ENCODE data around the gene LPAR5.

The LPAR5 gene

DNA sequence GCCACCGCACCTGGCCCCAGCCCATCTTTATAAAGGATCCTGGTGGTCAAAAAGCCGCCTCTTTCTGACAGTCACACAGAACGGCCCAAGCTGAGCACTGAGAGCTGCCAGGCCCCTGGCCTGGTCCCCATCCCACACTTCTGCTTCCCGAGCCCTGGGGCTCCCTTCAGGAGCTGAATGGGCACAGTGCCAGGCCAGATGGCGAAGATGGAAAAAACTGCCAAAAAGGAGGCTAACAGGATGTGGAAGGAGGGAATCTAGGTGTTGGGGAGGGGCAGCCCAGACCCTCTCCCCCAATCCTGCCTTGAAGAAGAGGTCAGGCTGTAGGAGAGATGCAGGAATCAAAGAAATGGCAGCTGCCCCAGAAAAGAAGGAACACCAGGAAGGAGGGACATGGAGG, 5.0 kb downstream of the LPAR5 start:
- peak overlapping the region; percentile 84 to 88 for H3K4me3 Mint-ChIP-seq
- H3K36me3 Mint-ChIP-seq (ENCODE audit: insufficient read depth) = peaks cover 35% of the 10 kb centered on the region
- no peaks in the 10 kb centered on the region for H3K27me3 Mint-ChIP-seq
- H3K27ac Mint-ChIP-seq = peak overlapping the region; percentile 96 to 97
- H3K4me1 Mint-ChIP-seq (ENCODE audit: low read depth in 2 of 2) = peaks cover 54 to 63% of the 10 kb centered on the region in 2 donors
- DNase-seq (no peak), ATAC-seq (replicated peaks) (no peak)
- no peaks in the 10 kb centered on the region for H3K9me3 Mint-ChIP-seq

DNA sequence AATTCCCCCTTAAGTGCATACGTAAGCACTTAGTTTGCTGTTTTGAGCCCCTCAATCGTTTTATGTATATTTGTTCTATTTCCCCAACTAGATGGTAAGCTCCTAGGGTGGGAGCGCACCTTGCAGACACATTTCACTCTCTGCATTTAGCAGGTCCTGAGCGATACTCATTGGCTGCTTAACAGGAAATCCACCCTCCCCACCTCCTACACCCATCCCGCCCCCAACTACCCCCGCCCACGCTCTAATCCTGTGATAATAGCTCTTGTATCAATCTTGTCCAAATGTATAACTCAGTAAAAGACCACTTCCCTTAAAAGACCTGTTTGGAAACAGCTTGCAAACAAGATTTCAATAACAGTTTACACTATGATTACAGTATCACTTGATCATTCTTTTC, 8.1 kb downstream of the LPAR5 start:
- Mint-ChIP-seq H3K27me3 (no peaks in the 10 kb centered on the region), H3K9me3 (no peaks in the 10 kb centered on the region), H3K27ac (peak overlapping the region; percentile 67 to 85), H3K4me1 (ENCODE audit: low read depth in 2 of 2) (peaks cover 36 to 44% of the 10 kb centered on the region in 2 donors), H3K4me3 (peak overlapping the region; percentile 79 to 84), H3K36me3 (ENCODE audit: insufficient read depth) (peaks cover 52% of the 10 kb centered on the region)
- peak; percentile 69 for ATAC-seq (replicated peaks)
- DNase-seq = peak in 1 of 3 experiments; percentile 15

DNA sequence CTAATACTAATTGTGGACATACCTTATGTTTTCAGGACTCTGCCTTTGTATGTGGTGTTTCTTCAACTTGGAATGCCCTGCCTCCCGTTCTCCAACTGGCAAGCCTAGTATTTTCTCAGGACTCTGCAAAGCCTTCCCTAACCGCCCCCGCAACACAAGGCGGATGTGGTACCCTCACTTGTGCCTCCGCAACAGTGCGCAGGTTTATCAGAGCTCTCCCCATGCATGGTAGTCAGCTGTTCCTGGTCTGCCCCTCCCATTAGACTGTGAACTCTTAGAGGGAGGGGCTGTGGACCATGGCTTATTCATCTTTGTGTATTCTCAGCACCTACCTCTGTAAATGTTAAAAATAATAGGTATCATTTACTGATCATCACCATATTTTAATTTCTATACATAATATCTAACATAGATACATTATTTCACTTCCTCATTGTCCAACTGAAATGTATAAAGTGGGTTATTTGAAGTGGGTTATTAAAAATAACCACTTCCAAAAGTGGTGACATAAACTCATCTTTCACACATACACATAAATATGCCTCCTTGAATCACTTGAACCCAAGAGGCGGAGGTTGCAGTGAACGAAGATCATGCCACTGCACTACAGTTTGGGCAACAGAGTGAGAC, 9.0 kb downstream of the LPAR5 start:
- peaks cover 53% of the 10 kb centered on the region for H3K36me3 Mint-ChIP-seq (ENCODE audit: insufficient read depth)
- H3K4me1 Mint-ChIP-seq (ENCODE audit: low read depth in 2 of 2) = peaks cover 28 to 37% of the 10 kb centered on the region in 2 donors
- no peak for DNase-seq
- peak overlapping the region; percentile 67 to 85 for H3K27ac Mint-ChIP-seq
- H3K9me3 Mint-ChIP-seq = no peaks in the 10 kb centered on the region
- no peaks in the 10 kb centered on the region for H3K27me3 Mint-ChIP-seq
- ATAC-seq (replicated peaks) = peak; percentile 26
- H3K4me3 Mint-ChIP-seq = peak overlapping the region; percentile 79 to 84

DNA sequence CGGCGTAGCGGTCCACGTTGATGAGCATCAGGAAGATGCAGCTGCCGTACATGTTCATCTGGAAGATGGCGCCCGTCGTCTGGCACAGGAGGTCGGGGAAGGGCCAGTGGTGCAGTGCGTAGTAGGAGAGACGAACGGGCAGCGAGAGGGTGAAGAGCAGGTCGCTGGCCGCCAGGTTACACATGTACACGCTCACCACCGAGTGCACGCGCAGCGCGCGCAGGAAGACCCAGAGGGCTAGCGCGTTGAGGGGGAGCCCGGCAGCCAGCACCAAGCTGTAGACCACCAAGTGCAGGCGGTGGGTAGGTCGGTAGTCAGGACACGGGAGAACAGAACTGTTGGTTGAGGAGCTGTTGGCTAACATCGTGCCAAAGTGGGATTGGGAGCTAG, 14.9 kb downstream of the LPAR5 start:
- Mint-ChIP-seq H3K27ac (no peak overlapping the region), H3K9me3 (no peaks in the 10 kb centered on the region), H3K4me1 (ENCODE audit: low read depth in 2 of 2) (peaks cover 13 to 14% of the 10 kb centered on the region in 2 donors), H3K36me3 (ENCODE audit: insufficient read depth) (peaks cover 26% of the 10 kb centered on the region), H3K4me3 (peak overlapping the region in 1 of 2 donors; percentile 40), H3K27me3 (no peaks in the 10 kb centered on the region)
- ATAC-seq (replicated peaks) = no peak
- no peak for DNase-seq

DNA sequence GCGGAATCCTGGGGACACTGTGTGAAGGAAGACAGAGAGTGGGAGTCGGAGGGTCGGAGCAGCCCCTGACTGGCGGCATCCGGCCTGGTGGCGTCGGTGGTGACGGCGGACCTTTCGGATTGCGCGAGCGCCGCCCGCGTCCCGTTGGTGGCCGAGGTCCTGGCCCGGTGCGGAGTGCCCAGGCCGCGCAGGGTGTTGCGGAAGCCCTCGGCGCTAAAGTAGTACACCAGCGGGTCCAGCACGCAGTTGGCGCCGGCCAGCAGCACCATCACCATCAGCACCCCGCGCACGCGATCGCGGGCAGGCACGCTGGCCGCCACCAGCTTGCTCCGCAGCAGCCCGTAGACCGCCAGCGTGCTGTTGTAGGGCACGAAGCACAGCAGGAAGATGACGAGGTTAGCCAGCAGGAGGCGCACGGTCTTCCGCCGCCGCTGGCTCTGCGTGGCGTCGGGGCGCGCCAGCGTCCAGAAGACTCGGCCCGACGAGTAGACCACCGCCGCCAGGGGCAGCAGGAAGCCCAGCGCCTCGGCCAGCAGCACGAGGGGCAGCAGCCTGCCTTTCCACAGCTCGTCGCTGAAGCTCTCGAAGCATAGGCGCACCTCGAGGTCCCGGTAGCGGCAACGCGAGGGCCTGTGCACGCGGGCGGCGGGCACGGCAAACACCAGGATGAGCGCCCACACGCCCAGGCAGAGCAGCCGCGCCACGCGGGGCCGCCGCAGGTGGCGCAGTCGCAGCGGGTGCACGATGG, 15.4 kb downstream of the LPAR5 start:
- Mint-ChIP-seq H3K27me3 (no peaks in the 10 kb centered on the region), H3K4me1 (ENCODE audit: low read depth in 2 of 2) (peaks cover 13 to 14% of the 10 kb centered on the region in 2 donors), H3K27ac (peak overlapping the region in 1 of 2 donors; percentile 23), H3K4me3 (peak overlapping the region in 1 of 2 donors; percentile 40), H3K9me3 (no peaks in the 10 kb centered on the region), H3K36me3 (ENCODE audit: insufficient read depth) (peaks cover 26% of the 10 kb centered on the region)
- ATAC-seq (replicated peaks) = peak; percentile 52
- DNase-seq = no peak

DNA sequence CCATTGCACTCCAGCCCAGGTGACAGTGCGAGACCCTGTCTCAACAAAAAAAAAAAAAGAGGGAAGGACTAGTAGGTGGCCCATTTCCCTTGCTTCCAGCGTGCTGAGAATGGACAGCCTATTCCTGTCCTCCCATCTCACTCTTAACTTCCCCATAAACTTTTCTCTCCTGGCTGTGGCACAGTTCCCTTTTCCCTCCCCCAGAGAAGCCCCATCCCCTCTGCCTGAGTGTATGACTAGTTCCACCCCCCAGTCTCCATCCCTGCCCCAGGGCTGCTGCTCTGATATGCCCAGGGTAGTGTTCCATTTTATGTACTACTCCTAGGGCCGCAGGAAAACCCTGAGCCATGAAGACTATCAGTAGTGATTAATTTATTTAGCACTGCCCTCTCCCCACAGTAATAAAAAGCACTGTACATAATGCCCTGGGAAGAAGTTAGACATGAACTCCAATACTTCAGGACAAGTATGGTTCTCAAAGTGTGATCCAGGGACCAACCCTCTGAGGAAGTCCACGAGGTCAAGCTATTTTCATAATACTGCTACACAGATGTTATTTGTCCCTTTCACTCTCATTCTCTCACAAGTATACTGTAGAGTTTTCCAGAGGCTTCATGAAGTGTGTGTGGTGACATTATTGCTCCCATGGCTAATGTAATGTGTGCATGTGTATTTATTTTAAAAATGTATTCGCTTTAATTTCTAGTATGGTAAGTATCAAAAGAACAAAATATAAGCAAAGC, 17.1 kb downstream of the LPAR5 start:
- H3K36me3 Mint-ChIP-seq (ENCODE audit: insufficient read depth) = peaks cover 20% of the 10 kb centered on the region
- peak overlapping the region in 1 of 2 donors; percentile 68 for H3K27ac Mint-ChIP-seq
- H3K27me3 Mint-ChIP-seq = no peaks in the 10 kb centered on the region
- no peak overlapping the region for H3K4me3 Mint-ChIP-seq
- H3K9me3 Mint-ChIP-seq = no peaks in the 10 kb centered on the region
- H3K4me1 Mint-ChIP-seq (ENCODE audit: low read depth in 2 of 2) = peaks cover 18% of the 10 kb centered on the region in 2 donors
- DNase-seq (no peak), ATAC-seq (replicated peaks) (no peak)

DNA sequence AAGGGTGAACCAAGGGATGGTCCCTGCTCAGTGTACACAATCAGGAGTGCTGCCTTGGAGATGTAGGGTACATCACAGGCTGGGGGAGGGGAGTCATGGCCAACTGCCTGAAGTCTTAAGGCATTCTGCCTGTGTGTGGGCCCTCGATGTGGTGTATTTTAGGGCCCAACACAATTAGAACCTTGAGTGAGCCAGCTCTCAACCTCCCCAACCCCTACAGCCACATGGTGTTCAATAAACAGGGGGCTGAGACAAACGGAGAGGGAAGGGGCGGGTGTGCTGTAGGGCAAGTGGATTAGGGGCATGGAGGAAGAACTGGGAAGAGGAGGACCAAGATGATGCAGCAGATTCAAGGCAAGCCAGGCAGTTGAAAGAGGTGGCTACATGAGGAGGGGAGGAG, 20.0 kb downstream of the LPAR5 start:
- Mint-ChIP-seq H3K9me3 (no peaks in the 10 kb centered on the region), H3K36me3 (ENCODE audit: insufficient read depth) (peaks cover 18% of the 10 kb centered on the region), H3K27me3 (no peaks in the 10 kb centered on the region), H3K4me1 (ENCODE audit: low read depth in 2 of 2) (peaks cover 39 to 44% of the 10 kb centered on the region in 2 donors), H3K4me3 (no peak overlapping the region), H3K27ac (peak overlapping the region; percentile 3 to 46)
- no peak for ATAC-seq (replicated peaks)
- DNase-seq = no peak

DNA sequence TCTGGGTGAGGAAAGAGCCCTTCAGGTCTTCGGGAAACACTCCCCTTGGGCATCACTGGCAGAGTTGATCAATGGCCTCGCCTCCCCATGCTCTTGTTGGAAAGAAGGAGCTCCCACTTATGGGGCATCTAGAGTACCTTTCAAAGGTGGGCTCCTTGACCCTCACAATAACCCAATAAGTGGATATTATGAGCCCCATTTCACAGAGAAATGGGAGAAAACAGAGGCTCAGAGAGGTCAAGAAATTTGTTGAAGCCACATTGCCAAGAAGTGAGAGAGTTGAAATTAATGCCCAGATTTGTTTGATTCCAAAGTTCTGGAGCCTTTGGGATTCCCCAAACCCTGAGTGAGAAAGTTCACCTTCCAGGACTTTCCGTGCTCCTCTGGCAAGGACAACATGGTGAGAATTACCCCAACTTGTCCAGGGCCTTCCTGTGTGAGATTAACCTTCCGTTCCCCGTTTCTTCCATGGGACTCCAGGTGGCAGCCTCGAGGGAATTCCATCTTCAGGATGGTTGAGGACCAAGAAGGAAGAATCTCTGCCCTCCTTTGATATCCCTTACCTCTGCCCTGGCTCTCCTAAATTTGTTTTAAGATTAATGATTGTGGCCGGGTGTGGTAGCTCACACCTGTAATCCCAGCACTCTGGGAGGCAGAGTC, 21.1 kb downstream of the LPAR5 start:
- peaks cover 18% of the 10 kb centered on the region for H3K36me3 Mint-ChIP-seq (ENCODE audit: insufficient read depth)
- DNase-seq = no peak
- H3K27me3 Mint-ChIP-seq = no peaks in the 10 kb centered on the region
- peak overlapping the region; percentile 75 to 88 for H3K27ac Mint-ChIP-seq
- ATAC-seq (replicated peaks) = no peak
- peaks cover 40 to 44% of the 10 kb centered on the region in 2 donors for H3K4me1 Mint-ChIP-seq (ENCODE audit: low read depth in 2 of 2)
- H3K9me3 Mint-ChIP-seq = no peaks in the 10 kb centered on the region
- H3K4me3 Mint-ChIP-seq = peak overlapping the region; percentile 5 to 58

DNA sequence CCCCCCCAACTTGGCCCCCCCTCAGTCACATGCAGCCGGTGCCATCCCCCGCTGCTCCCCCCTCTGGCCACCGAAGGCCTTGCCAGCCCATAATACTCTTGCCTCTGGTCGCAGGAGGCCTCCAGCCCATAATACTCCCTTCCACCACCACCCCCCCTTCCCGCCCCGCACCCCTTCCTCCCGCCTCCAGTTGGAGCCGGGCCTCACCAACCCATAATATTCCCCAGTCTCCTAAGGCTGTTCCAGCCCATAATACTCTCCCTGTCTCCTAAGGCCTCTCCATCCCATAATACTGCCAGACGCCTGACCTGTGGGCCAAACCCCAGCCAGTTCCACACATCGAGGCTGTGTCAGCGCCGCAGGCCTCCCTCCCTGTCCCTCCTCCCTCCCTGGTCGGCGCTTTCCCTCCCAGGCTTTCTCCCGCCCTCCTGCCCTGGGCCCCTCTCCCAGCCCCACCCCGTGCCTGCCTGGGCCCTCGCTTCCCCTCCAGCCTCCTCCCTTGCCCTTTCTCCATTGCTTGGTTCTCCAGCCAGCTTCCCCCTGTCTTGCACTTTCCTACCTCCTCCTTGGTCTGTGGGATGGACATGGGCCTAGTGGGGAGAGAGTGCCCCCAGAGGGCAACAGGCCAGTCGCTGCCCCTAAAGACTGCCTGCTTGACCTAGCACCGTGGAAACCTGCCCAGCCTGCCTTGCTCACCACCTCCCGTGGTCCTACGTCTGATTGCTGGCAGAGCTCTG, 21.8 kb downstream of the LPAR5 start:
- H3K9me3 Mint-ChIP-seq = no peaks in the 10 kb centered on the region
- H3K4me1 Mint-ChIP-seq (ENCODE audit: low read depth in 2 of 2) = peaks cover 39 to 40% of the 10 kb centered on the region in 2 donors
- ATAC-seq (replicated peaks) = peak; percentile 68
- peak overlapping the region; percentile 75 to 88 for H3K27ac Mint-ChIP-seq
- H3K4me3 Mint-ChIP-seq = peak overlapping the region; percentile 5 to 58
- no peaks in the 10 kb centered on the region for H3K27me3 Mint-ChIP-seq
- peak; percentile 59 to 70 (median 70) for DNase-seq
- H3K36me3 Mint-ChIP-seq (ENCODE audit: insufficient read depth) = peaks cover 17% of the 10 kb centered on the region

DNA sequence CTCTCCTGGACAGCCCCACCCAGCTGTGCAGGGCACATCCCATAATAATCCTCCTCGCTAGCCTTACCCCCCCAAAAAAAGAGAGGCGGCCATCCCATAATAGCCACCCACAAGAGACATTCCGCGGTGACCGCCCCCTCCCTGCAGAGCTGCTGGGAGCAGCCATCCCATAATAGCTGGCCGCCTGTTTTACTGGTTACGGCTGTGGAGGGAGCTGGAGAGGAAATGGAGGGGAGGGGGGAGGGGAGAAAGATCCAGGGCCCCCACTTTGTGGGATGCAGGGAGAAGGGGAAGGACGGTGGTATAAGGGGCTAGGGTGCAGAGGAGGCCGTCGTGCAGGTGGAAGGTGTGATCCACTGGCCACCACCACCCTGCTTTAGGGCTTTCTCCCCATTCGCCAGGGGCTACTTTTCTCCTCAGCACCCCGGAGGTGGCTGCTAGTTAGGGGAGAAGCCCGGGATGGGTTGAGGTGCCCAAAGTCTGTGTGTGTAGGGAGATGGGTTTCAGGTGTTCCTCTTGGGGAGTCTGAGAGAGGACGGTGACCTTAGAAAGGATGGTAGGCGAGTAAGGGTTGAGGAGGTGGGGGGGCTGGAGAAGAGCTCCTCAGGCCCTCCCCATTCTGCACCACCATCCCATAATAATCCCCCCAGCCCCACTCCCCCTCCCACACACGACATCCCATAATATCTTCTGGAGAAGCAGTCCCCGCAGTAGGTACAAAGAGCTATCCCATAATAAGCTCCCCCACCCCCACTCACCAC, 22.6 kb downstream of the LPAR5 start:
- H3K4me1 Mint-ChIP-seq (ENCODE audit: low read depth in 2 of 2) = peaks cover 36 to 40% of the 10 kb centered on the region in 2 donors
- peaks cover 12% of the 10 kb centered on the region for H3K36me3 Mint-ChIP-seq (ENCODE audit: insufficient read depth)
- peak overlapping the region; percentile 75 to 88 for H3K27ac Mint-ChIP-seq
- DNase-seq (peak; percentile 36 to 41 (median 38)), ATAC-seq (replicated peaks) (peak; percentile 34)
- no peaks in the 10 kb centered on the region for H3K27me3 Mint-ChIP-seq
- no peaks in the 10 kb centered on the region for H3K9me3 Mint-ChIP-seq
- H3K4me3 Mint-ChIP-seq = peak overlapping the region; percentile 49 to 58

DNA sequence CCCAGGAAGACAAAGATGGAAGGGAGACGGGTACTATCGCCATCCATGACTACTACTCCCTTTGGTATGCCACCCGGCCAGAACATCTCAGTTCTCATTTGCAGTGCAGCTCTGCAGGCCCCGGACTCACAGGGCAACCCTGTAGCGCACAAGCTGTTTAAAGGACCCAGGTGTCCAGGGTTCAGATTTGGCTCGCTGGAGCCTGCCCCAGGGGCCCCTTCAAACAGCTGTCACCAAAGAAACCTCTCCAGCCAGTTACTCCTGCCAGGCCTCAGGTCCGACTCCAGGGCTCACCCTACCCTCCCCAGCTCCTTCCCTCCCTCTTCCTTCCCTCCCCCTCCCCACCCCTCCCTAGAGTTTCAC, 23.1 kb downstream of the LPAR5 start:
- Mint-ChIP-seq H3K36me3 (ENCODE audit: insufficient read depth) (peaks cover 12% of the 10 kb centered on the region), H3K27ac (peak overlapping the region; percentile 36 to 75), H3K4me3 (peak overlapping the region; percentile 49 to 58), H3K9me3 (no peaks in the 10 kb centered on the region), H3K4me1 (ENCODE audit: low read depth in 2 of 2) (peaks cover 32 to 35% of the 10 kb centered on the region in 2 donors), H3K27me3 (no peaks in the 10 kb centered on the region)
- DNase-seq = no peak
- no peak for ATAC-seq (replicated peaks)

DNA sequence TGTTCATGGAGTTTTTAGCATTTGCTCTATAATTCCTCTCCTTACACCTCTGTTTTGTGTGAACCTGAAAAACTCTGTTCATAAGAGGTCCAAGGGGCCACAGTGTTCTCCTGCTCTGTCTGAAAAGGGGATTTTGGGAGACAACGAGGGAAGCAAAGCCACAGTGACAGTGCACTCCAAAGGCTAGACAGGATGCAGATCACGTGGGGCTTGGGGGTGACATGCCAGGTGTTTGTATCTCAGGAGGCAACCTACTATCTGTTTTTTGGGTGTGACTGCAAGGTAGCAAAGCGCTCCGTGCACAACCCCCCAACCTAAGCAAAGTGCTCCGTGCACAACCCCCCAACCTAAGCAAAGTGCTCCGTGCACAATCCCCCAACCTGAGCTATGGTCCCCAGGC, 23.5 kb downstream of the LPAR5 start:
- Mint-ChIP-seq H3K4me3 (peak overlapping the region; percentile 49 to 58), H3K27ac (peak overlapping the region; percentile 36 to 75), H3K36me3 (ENCODE audit: insufficient read depth) (peaks cover 12% of the 10 kb centered on the region), H3K27me3 (no peaks in the 10 kb centered on the region), H3K9me3 (no peaks in the 10 kb centered on the region), H3K4me1 (ENCODE audit: low read depth in 2 of 2) (peaks cover 31 to 35% of the 10 kb centered on the region in 2 donors)
- ATAC-seq (replicated peaks) (no peak), DNase-seq (no peak)
